Fibroblast of skin of right quadriceps (primary cell): ENCODE measurements around the gene INTU.

Experiments
- DNase-seq: peaks from one replicate; pipeline ENCODE4 v3.0.0-alpha.2; 2013

INTU gene

GRCh38 chr4:127756906-127757305 lies 124.1 kb downstream of the INTU start:
- DNase-seq = no peak

DNA sequence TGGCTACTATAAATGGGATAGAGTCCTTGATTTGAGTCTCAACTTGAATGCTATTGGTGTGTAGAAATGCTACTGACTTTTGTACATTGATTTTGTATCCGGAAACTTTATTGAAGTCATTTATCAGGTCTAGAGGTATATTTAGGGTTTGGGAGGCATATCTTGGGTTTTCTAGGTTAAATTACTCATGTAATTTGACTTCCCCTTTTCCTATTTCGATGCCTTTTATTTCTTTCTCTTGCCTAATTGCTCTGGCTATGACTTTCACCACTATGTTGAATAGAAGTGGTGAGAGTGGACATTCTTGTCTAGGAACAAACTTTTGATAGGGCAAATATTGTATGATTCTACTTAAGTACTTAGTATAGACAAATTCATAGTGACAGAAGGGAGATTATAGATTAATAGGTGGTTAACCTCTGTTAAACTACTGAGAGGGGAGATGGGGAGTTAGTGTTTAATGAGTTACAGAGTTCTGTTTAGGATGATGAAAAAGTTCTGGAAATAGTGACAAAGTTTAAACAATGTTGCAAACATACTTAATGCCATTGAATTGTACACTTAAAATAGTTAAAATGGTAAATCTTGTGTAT lies 126.6 kb downstream of the INTU start:
- no peak for DNase-seq

DNA sequence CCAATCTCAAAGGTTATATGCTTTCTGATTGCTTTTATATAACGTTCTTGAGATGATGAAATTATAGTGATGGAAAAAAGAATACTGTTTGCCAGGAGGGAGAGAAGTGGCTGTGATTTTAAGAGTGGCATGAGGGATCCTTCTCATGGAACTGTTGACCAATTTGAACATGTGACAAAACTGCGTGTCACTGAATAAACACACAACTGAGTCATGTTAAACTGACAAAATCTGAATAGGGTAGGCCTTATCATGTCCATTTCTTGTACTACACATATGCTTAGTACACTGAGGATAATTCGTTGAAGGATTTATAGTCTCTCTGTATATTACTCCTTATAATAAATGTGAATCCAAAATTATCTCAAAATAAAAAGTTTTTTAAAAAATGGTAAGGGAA lies 127.1 kb downstream of the INTU start:
- DNase-seq = peak; percentile 4

GRCh38 chr4:127771535-127772275 lies 138.9 kb downstream of the INTU start:
- DNase-seq = no peak

- DNase-seq = no peak
These were observed 140.3 kb downstream of the INTU start for GRCh38 chr4:127772769-127773671.

DNA sequence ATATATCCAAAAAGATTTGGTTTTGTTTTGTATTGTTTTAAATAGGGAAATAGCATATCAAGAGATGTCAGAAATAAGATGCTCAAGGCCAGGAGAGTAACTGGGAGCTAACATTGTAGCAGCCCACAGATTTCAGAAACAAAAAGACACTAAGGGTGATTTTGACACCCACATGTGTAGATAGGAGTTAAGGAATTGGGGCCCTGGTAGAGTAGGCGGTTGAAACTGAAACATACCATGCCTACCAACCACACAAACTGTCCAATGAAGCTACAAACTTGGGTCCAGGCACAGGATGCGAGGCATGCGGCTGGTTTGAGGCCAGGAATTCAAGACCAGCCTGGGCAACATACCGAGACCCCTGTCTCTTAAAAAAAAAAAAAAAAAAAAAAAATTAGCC lies 143.1 kb downstream of the INTU start:
- no peak for DNase-seq
